ENCODE results near the gene TSEN15.

- TF ChIP-seq CTCF (IDR thresholded peaks at IDR 0.05): no peak
- TF ChIP-seq POLR2A (IDR thresholded peaks at IDR 0.05): no peak
Measured at GRCh38 chr1:184012187-184012586, 39.3 kb upstream of the TSEN15 start.

Measured in right lobe of liver (tissue), 4 donors.